Diencephalon (tissue), 1 donor: ENCODE measurements around the gene RANBP1. TPM values are rescaled to one million over a fixed set of nuclear protein-coding genes. Genes with fewer than 3 reads are reported as not detected.

Experiments used
- small RNA-seq: library from RNA; depleted of rRNA; stranded (forward); fragments of <200 nt; gene quantifications from one replicate; pipeline ENCODE3, GENCODE V24; 2014
- total RNA-seq: library from RNA; depleted of rRNA; stranded (reverse); fragments of >200 nt; gene quantifications from one replicate; pipeline ENCODE4 v1.2.3, GENCODE V29; 2014

RANBP1 gene
- 144 TPM for total RNA-seq

GRCh38 chr22:20115691-20116375 is at the start of gene RANBP1:
Gene RANBP1 (plus strand): TSS chr22:20116104. CDS start chr22:20116185, 81 bp downstream.

GRCh38 chr22:20079745-20080444 is 36.0 kb upstream of the RANBP1 start, which contains the start of gene DGCR8:
Gene DGCR8 (plus strand): TSS chr22:20080241. CDS start chr22:20085964, 5,723 bp downstream.

GRCh38 chr22:20116951-20117632 is 1.2 kb downstream of the RANBP1 start, which contains the start of gene TRMT2A:
Gene TRMT2A (minus strand): TSS chr22:20117226. CDS start chr22:20116906, 320 bp downstream.

GRCh38 chr22:20131597-20131858 is 15.6 kb downstream of the RANBP1 start, which contains the start of gene ZDHHC8:
Gene ZDHHC8 (plus strand): TSS chr22:20131804. CDS start chr22:20131948, 144 bp downstream.

GRCh38 chr22:20150381-20151275 is 34.7 kb downstream of the RANBP1 start, which contains the start of gene CCDC188:
Gene CCDC188 (minus strand): TSS chr22:20151055. CDS start chr22:20150986, 69 bp downstream.

Small RNA genes within 50 kb of the gene (small RNA-seq; reads per million reads assigned to genes)
- gene MIR6816 (not detected), gene RF00017 (not detected), gene RF00599 (not detected)

Other genes with a start within 250 kb of the RANBP1 start
- gene COMT, start 174.3 kb upstream of the RANBP1 start, total RNA-seq, result 46.6 TPM
- 14.1 TPM for gene TXNRD2, start 174.3 kb upstream of the RANBP1 start, total RNA-seq
- gene ARVCF, start 99.3 kb upstream of the RANBP1 start, total RNA-seq, result 57.9 TPM
- gene TANGO2, start 95.0 kb upstream of the RANBP1 start, total RNA-seq, result 12.5 TPM
- 31.6 TPM for gene DGCR8, start 35.9 kb upstream of the RANBP1 start, total RNA-seq
- gene TRMT2A, start 1.1 kb downstream of the RANBP1 start, total RNA-seq, result 29.3 TPM
- gene ZDHHC8, start 15.7 kb downstream of the RANBP1 start, total RNA-seq, result 5.5 TPM
- gene CCDC188, start 35.0 kb downstream of the RANBP1 start, total RNA-seq, result 1.2 TPM
- 12.5 TPM for gene RTN4R, start 152.2 kb downstream of the RANBP1 start, total RNA-seq
- gene DGCR6L, start 204.0 kb downstream of the RANBP1 start, total RNA-seq, result 42.2 TPM